Type B pancreatic cell (in vitro differentiated cells): ENCODE data around the gene SMG1. TPM values are rescaled to one million over a fixed set of nuclear protein-coding genes. Genes with fewer than 3 reads are reported as not detected.
"Not testable (repeated sequence)": the region's sequence is repeated elsewhere in the genome, so short reads cannot be mapped to it uniquely, and the experiment has no call there.

ENCODE experiments used
- DNase-seq: peaks from one replicate; pipeline ENCODE4 v3.0.0; 2021; ENCODE audit warnings: mixed read lengths; ENCODE audit not compliant: unreplicated experiment; ENCODE audit errors: extremely low spot score
- H3K27ac Mint-ChIP-seq: 2 replicates; pipeline ENCODE4 v1.8.0; 2021; ENCODE audit warnings: mild to moderate bottlenecking, mixed read lengths
- H3K27me3 Mint-ChIP-seq: 2 replicates; pipeline ENCODE4 v1.8.0; 2021; ENCODE audit warnings: mixed read lengths
- H3K36me3 Mint-ChIP-seq: 2 replicates; pipeline ENCODE4 v1.8.0; 2021; ENCODE audit warnings: mixed read lengths
- H3K4me1 Mint-ChIP-seq: one replicate; pipeline ENCODE4 v1.8.0; 2021; ENCODE audit warnings: mixed read lengths; ENCODE audit not compliant: unreplicated experiment
- H3K4me3 Mint-ChIP-seq: 2 replicates; pipeline ENCODE4 v1.8.0; 2021; ENCODE audit warnings: mild to moderate bottlenecking, mixed read lengths
- H3K9me3 Mint-ChIP-seq: 2 replicates; pipeline ENCODE4 v1.8.0; 2021; ENCODE audit warnings: mixed read lengths
- total RNA-seq: library from RNA; stranded (reverse); gene quantifications from 2 replicates; pipeline ENCODE4 v1.2.1, GENCODE V29; 2021; ENCODE audit warnings: low replicate concordance
- TF ChIP-seq, protein P1 (sequence below): fragments of 200-600 bp; sonication (generic); conservative IDR thresholded peaks from 2 replicates; pipeline ENCODE4 v1.5.0; 2021; ENCODE audit warnings: antibody characterized with exemption, mild to moderate bottlenecking

The SMG1 gene
- total RNA-seq, 1 donor from 2014 or later, result 80.5 TPM

DNA sequence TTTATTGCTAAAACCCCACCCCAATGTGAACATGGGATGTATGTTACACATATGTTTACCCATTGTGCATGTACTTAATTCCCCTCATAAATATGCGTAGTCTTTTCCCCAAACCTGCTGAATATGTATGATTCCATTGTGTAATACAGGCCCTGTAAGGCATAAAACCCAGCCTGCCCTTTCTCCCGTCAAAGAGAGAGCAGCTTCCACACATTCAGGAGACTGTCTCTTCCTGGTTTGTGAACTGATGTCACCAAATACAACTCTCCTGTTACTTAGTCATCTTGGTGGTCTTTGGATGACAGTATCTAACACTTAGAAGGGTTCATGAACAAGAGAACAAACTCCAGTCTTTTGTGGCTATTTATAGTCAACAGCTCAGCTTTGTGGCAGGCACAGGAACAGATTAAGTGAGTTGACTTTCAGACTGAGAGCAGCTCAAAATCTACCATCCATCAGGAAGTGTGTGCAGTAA lies 32.9 kb upstream of the SMG1 start:
- TF ChIP-seq, protein P1, sequence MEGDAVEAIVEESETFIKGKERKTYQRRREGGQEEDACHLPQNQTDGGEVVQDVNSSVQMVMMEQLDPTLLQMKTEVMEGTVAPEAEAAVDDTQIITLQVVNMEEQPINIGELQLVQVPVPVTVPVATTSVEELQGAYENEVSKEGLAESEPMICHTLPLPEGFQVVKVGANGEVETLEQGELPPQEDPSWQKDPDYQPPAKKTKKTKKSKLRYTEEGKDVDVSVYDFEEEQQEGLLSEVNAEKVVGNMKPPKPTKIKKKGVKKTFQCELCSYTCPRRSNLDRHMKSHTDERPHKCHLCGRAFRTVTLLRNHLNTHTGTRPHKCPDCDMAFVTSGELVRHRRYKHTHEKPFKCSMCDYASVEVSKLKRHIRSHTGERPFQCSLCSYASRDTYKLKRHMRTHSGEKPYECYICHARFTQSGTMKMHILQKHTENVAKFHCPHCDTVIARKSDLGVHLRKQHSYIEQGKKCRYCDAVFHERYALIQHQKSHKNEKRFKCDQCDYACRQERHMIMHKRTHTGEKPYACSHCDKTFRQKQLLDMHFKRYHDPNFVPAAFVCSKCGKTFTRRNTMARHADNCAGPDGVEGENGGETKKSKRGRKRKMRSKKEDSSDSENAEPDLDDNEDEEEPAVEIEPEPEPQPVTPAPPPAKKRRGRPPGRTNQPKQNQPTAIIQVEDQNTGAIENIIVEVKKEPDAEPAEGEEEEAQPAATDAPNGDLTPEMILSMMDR, result no peak
- H3K9me3 Mint-ChIP-seq, result no peaks in the 10 kb centered on the region
- H3K36me3 Mint-ChIP-seq, result no peaks in the 10 kb centered on the region
- no peak overlapping the region for H3K4me3 Mint-ChIP-seq
- H3K4me1 Mint-ChIP-seq, result peaks cover 8% of the 10 kb centered on the region
- peak overlapping the region; percentile 50 for H3K27ac Mint-ChIP-seq
- DNase-seq, result no peak
- peaks cover 3% of the 10 kb centered on the region for H3K27me3 Mint-ChIP-seq

DNA sequence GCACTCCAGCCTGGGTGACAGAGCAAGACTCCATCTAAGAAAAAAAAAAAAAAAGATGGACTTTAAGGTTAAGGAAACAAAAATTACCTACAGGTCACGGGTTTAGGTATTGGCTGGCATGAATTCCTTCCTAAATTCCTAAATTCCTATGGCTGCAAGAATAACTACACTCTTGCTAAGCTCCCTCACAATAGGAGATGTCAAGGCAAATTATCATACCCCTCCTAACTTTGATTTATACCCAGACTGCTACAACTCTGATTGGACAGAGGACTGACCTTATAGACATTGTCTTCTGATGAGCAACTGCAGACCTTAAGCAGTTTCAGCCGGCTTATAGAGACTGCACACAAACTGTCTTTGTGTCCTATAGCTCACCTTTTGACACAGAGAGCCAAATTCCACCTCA lies 32.4 kb upstream of the SMG1 start:
- H3K36me3 Mint-ChIP-seq, result no peaks in the 10 kb centered on the region
- no peaks in the 10 kb centered on the region for H3K9me3 Mint-ChIP-seq
- TF ChIP-seq, protein P1, result no peak
- no peak for DNase-seq
- H3K4me1 Mint-ChIP-seq, result peaks cover 8% of the 10 kb centered on the region
- H3K27ac Mint-ChIP-seq, result peak overlapping the region; percentile 50
- H3K4me3 Mint-ChIP-seq, result no peak overlapping the region
- H3K27me3 Mint-ChIP-seq, result peaks cover 3% of the 10 kb centered on the region

DNA sequence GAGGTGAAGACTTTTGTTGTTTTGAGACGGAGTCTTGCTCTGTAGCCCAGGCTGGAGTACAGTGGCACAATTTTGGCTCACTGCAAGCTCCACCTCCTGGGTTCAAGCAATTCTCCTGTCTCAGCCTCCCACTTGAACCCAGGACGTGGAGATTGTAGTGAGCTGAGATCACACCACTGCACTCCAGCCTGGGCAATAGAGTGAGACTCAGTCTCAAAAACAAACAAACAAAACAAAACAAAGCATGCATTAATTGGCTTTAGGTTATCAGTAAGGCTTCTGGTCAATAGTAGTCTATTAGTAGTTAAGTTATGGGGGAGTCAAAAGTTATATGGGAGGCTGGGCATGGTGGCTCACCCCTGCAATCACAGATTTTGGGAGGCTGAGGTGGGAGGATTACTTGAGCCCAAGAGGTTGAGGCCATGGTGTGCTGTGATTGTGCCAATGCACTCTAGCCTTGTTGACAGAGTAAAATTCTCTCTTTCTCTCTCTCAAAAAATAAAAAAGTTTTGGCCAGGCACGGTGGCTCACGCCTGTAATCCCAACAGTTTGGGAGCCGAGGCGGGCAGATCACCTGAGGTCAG lies 30.5 kb upstream of the SMG1 start:
- not testable (repeated sequence) for H3K27ac Mint-ChIP-seq, H3K36me3 Mint-ChIP-seq, H3K4me3 Mint-ChIP-seq, DNase-seq, H3K9me3 Mint-ChIP-seq, H3K4me1 Mint-ChIP-seq, H3K27me3 Mint-ChIP-seq

- H3K27ac Mint-ChIP-seq, H3K27me3 Mint-ChIP-seq, H3K9me3 Mint-ChIP-seq, H3K36me3 Mint-ChIP-seq, H3K4me3 Mint-ChIP-seq, DNase-seq, H3K4me1 Mint-ChIP-seq: not testable (repeated sequence)
These were observed 29.8 kb upstream of the SMG1 start for GRCh38 chr16:18955874-18956580.

DNA sequence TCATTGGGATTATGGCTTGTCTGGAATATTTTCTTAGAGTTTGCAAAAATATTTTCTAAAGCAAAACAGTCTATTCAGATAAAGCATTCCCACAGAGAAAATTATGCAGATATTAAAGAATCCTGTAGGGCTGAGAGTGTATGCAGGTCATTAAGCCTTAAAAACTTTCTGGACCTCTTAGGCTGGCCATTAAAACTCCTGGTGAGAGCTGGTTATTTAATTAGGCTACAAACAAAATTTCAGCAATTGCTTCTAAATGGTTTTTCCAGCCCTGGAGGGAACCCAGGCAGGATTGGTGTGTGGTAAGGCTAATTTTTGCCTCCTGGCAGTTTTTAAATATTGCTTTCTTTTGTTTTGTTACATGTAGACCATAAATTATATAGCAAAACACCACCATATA lies 27.3 kb upstream of the SMG1 start:
- no peak for DNase-seq
- Mint-ChIP-seq H3K27ac (no peak overlapping the region), H3K9me3 (no peaks in the 10 kb centered on the region), H3K27me3 (no peaks in the 10 kb centered on the region), H3K4me3 (no peak overlapping the region), H3K36me3 (no peaks in the 10 kb centered on the region), H3K4me1 (no peaks in the 10 kb centered on the region)
- TF ChIP-seq, protein P1, result no peak

DNA sequence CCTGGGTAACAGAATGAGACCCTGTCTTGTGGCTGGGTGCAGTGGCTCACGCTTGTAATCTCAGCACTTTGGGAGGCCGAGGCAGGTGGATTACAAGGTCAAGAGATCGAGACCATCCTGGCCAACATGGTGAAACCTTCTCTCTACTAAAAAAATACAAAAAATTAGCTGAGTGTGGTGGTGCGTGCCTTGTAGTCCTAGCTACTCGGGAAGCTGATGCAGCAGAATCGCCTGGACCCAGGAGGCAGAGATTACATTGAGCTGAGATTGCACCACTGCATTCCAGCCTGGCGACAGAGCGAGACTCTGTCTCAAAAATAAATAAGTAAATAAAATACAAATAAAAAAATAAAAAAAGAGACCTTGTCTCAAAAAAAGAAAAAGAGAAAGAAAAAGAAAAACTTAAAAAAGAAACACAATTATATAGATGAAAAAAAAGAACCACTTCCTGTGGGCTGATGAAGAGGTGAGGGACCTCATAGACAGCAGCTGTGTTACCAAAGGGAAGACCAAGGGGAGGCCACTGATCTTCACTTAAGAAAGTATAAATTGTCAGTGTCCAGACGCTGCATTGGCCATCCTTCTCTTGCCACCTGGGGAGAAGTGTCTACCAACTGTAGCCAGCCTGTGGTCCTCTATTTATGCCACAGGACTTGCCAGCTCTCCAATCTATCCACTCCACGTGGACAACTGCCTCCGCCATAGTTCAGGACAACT lies 24.4 kb upstream of the SMG1 start:
- Mint-ChIP-seq H3K27ac (no peak overlapping the region), H3K27me3 (no peaks in the 10 kb centered on the region), H3K4me1 (no peaks in the 10 kb centered on the region), H3K9me3 (no peaks in the 10 kb centered on the region), H3K36me3 (no peaks in the 10 kb centered on the region), H3K4me3 (no peak overlapping the region)
- DNase-seq, result no peak
- TF ChIP-seq, protein P1, result no peak
